B cell (primary cell): ENCODE results near the gene THSD4. TPM values are rescaled to one million over a fixed set of nuclear protein-coding genes. Genes with fewer than 3 reads are reported as not detected.

Experiments used
- ATAC-seq: fragments of 200-7000 bp; cut with Tn5 transposase; one replicate; pipeline ENCODE4 v1.10.0; 2021; ENCODE audit warnings: low read depth, mild to moderate bottlenecking, moderate number of reproducible peaks, moderate library complexity
- CTCF ChIA-PET: fragments of 350-600 bp; sonication (Branson Sonifier 250); formaldehyde crosslinking; loops from one replicate; lab custom pipeline; 2021; ENCODE audit warnings: antibody characterized with exemption, inconsistent platforms; lab: Charles Lee
- POLR2A ChIA-PET: fragments of 350-600 bp; sonication (Branson Sonifier 250); formaldehyde crosslinking; loops from one replicate; lab custom pipeline; 2021; ENCODE audit warnings: antibody characterized with exemption; lab: Charles Lee
- DNase-seq: peaks from one replicate; pipeline ENCODE4 v3.0.0; 2013
- H2AFZ ChIP-seq: 2 replicates; pipeline ENCODE4 v1.6.1; 2012; ENCODE audit warnings: mild to moderate bottlenecking, low read depth, low read length; ENCODE audit not compliant: insufficient read depth, poor library complexity, severe bottlenecking
- H3K27ac ChIP-seq, 2 donors: 1 replicate in 1 of 2; 2 replicates in 1 of 2; pipeline ENCODE4 v1.5.1; 2012 to 2013; ENCODE audit warnings: low read length in 2 of 2, mild to moderate bottlenecking in 2 of 2, moderate library complexity in 1 of 2
- H3K27me3 ChIP-seq, 4 experiments: fragments of 200-600 bp in 1 of 4; sonication (generic) in 1 of 4; replicated peaks in 1 of 4; 1 replicate in 2 of 4; 2 replicates in 2 of 4; pipeline versions ENCODE4 v1.6.1 to v1.7.0; 2013 to 2016; ENCODE audit warnings: low read length in 3 of 4, mild to moderate bottlenecking in 2 of 4, mixed read lengths in 1 of 4, moderate library complexity in 1 of 4; ENCODE audit not compliant: insufficient read depth in 4 of 4, control insufficient read depth in 3 of 4; ENCODE audit errors: control extremely low read depth in 1 of 4
- H3K36me3 ChIP-seq, 2 experiments: replicated peaks in 1 of 2; 1 replicate in 1 of 2; 2 replicates in 1 of 2; pipeline versions ENCODE4 v1.6.1 to v1.7.1; 2013; ENCODE audit warnings: low read length in 1 of 2; ENCODE audit not compliant: insufficient read depth in 2 of 2, control insufficient read depth in 1 of 2; ENCODE audit errors: control extremely low read depth in 1 of 2, extremely low read depth in 1 of 2
- H3K4me1 ChIP-seq, 2 donors: fragments of 200-600 bp in 1 of 2; sonication (generic) in 1 of 2; 1 replicate in 1 of 2; 2 replicates in 1 of 2; pipeline versions ENCODE4 v1.5.1 to v1.6.1; 2013 to 2017; ENCODE audit warnings: low read length in 2 of 2; ENCODE audit not compliant: control insufficient read depth in 2 of 2, insufficient read depth in 2 of 2
- H3K4me2 ChIP-seq: replicated peaks from 2 replicates; pipeline ENCODE3; 2012; ENCODE audit warnings: mild to moderate bottlenecking, low read depth, low read length; ENCODE audit not compliant: poor library complexity, severe bottlenecking
- H3K4me3 ChIP-seq, 5 experiments: fragments of 200-600 bp in 1 of 5; sonication (generic) in 1 of 5; 1 replicate in 3 of 5; 2 replicates in 2 of 5; pipeline versions ENCODE4 v1.5.1 to v1.7.0; 2011 to 2016; ENCODE audit warnings: low read length in 4 of 5, mild to moderate bottlenecking in 4 of 5, low read depth in 2 of 5, control low read depth in 1 of 5, moderate library complexity in 1 of 5; ENCODE audit not compliant: insufficient read depth in 1 of 5; ENCODE audit errors: control extremely low read depth in 1 of 5, extremely low read depth in 1 of 5
- H3K79me2 ChIP-seq: fragments of 200-600 bp; sonication (generic); one replicate; pipeline ENCODE4 v1.6.0; 2016; ENCODE audit warnings: low read length; ENCODE audit not compliant: control insufficient read depth, insufficient read depth
- H3K9ac ChIP-seq: fragments of 200-600 bp; sonication (generic); 2 replicates; pipeline ENCODE4 v1.6.1; 2017; ENCODE audit warnings: mild to moderate bottlenecking, low read length, moderate library complexity
- H3K9me3 ChIP-seq, 3 donors: one replicate each; pipeline versions ENCODE4 v1.6.1 to v1.7.1; 2013; ENCODE audit warnings: low read length in 2 of 3; ENCODE audit not compliant: control insufficient read depth in 2 of 3, insufficient read depth in 1 of 3; ENCODE audit errors: control extremely low read depth in 1 of 3
- H4K20me1 ChIP-seq: 2 replicates; pipeline ENCODE4 v1.6.0; 2012; ENCODE audit warnings: mild to moderate bottlenecking, low read length; ENCODE audit not compliant: insufficient read depth, control insufficient read depth, poor library complexity, severe bottlenecking
- H3K27ac Mint-ChIP-seq: one replicate; pipeline ENCODE4 v1.8.0; 2021; ENCODE audit warnings: mixed read lengths
- H3K27me3 Mint-ChIP-seq: one replicate; pipeline ENCODE4 v1.8.0; 2021; ENCODE audit warnings: mixed read lengths
- H3K4me1 Mint-ChIP-seq: one replicate; pipeline ENCODE4 v1.8.0; 2021; ENCODE audit warnings: mixed read lengths
- H3K4me3 Mint-ChIP-seq: one replicate; pipeline ENCODE4 v1.8.0; 2021; ENCODE audit warnings: mixed read lengths
- H3K9me3 Mint-ChIP-seq: one replicate; pipeline ENCODE4 v1.8.0; 2022; ENCODE audit warnings: mixed read lengths; ENCODE audit not compliant: insufficient read depth
- EZH2 ChIP-seq: IDR thresholded peaks from 2 replicates; pipeline ENCODE4 v1.6.1; 2012; ENCODE audit warnings: borderline replicate concordance, low read depth, mild to moderate bottlenecking, moderate library complexity, low read length; ENCODE audit not compliant: insufficient read depth, poor library complexity, severe bottlenecking
- WGBS: methylation state at CpG from one replicate; pipeline ENCODE4 v1.1.5; 2013; ENCODE audit warnings: missing lambda C conversion rate; ENCODE audit not compliant: insufficient coverage; 5-methylcytosine and 5-hydroxymethylcytosine counted together
- intact Hi-C: fragments of 100-400 bp; cut with micrococcal nuclease; formaldehyde crosslinking; loops from one replicate; pipeline ENCODE4 v1.10.0; 2022
- polyA plus RNA-seq: library from polyadenylated mRNA; depleted of rRNA; stranded (reverse); fragments of >200 nt; gene quantifications from 2 replicates; pipeline ENCODE4 v1.2.3, GENCODE V29; 2012
- total RNA-seq, 2 donors: library from RNA; stranded (reverse); fragments of 120-200 nt in 1 of 2; gene quantifications; 1 replicate in 1 of 2; 2 replicates in 1 of 2; pipeline versions ENCODE4 v1.2.3 to v1.2.4, GENCODE V29; 2013 to 2022
- TF ChIP-seq, protein P1 (sequence below): fragments of 200-600 bp; IDR thresholded peaks from one replicate; pipeline ENCODE4 v1.8.0; 2022; ENCODE audit warnings: antibody characterized with exemption, mild to moderate bottlenecking

THSD4 gene
- total and polyA plus RNA-seq, 2 donors (not counting 1 experiment from before 2014, with no cell fraction given): not detected

DNA sequence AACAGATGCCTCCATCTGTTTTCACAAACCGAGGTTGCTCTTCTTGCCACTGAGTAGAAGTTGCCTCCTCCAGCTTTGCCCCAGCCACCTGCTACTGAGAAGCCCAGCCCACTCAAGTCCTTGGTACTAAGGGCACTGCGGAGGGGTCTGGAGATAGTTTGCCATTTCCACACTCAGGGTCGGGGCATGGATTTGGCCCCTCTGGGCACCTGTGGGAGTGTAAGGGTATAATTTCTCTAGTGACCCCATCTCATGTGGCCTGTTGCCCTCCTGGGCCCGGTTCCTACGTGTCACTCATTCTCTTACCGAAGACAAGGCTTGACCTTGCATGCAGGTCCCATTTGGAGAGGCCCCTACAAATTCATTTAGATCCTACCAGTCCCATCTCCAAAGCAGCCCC lies 79.0 kb downstream of the THSD4 start:
- intact Hi-C loops: no loop called here
- H3K79me2 ChIP-seq: no peaks in the 10 kb centered on the region
- no peaks in the 10 kb centered on the region for H3K27me3 ChIP-seq
- DNase-seq: no peak
- peaks cover 0 to 4% (median 0%) of the 10 kb centered on the region in 3 donors for H3K9me3 ChIP-seq
- Mint-ChIP-seq H3K27ac (no peak overlapping the region), H3K4me1 (no peaks in the 10 kb centered on the region), H3K9me3 (no peaks in the 10 kb centered on the region), H3K4me3 (no peak overlapping the region), H3K27me3 (peaks cover 18% of the 10 kb centered on the region)
- no peak for ATAC-seq
- no peak overlapping the region for H3K27ac ChIP-seq
- TF ChIP-seq, protein P1, sequence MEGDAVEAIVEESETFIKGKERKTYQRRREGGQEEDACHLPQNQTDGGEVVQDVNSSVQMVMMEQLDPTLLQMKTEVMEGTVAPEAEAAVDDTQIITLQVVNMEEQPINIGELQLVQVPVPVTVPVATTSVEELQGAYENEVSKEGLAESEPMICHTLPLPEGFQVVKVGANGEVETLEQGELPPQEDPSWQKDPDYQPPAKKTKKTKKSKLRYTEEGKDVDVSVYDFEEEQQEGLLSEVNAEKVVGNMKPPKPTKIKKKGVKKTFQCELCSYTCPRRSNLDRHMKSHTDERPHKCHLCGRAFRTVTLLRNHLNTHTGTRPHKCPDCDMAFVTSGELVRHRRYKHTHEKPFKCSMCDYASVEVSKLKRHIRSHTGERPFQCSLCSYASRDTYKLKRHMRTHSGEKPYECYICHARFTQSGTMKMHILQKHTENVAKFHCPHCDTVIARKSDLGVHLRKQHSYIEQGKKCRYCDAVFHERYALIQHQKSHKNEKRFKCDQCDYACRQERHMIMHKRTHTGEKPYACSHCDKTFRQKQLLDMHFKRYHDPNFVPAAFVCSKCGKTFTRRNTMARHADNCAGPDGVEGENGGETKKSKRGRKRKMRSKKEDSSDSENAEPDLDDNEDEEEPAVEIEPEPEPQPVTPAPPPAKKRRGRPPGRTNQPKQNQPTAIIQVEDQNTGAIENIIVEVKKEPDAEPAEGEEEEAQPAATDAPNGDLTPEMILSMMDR: no peak
- no peaks in the 10 kb centered on the region for H4K20me1 ChIP-seq
- ChIA-PET POLR2A (no interaction called here), CTCF (no interaction called here)
- no peak overlapping the region for H3K9ac ChIP-seq
- no peak overlapping the region for H3K4me3 ChIP-seq
- no peak overlapping the region for H2AFZ ChIP-seq
- H3K36me3 ChIP-seq: no peaks in the 10 kb centered on the region
- no peak overlapping the region for H3K4me2 ChIP-seq
- 52% methylated on average over 3 of the region's 6 CpGs for WGBS
- no peaks in the 10 kb centered on the region for H3K4me1 ChIP-seq

DNA sequence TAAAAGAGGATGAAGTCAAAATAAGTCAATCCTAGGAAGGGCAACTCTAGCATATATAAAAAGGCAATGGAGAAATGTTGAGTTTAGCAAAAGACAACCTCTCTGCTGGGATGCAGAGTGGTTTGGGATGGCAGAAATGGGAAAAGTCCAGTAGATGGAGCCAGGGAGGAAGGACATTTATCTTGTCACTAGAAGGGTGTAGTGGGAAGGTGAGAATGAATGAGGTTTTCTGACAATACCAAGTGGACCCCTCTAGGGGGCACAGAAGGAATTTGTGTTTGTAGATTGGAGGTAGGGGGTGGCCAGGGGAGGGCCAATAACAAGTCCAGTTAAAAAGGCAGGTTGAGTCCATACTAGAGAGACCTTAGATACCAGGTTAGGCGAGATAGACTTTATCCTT lies 80.0 kb downstream of the THSD4 start:
- H4K20me1 ChIP-seq: no peaks in the 10 kb centered on the region
- POLR2A ChIA-PET: no interaction called here
- 70% methylated on average over 1 of the region's 1 CpG for WGBS
- H3K79me2 ChIP-seq: no peaks in the 10 kb centered on the region
- no peak overlapping the region for H3K9ac ChIP-seq
- no peak overlapping the region for H3K4me3 ChIP-seq
- Mint-ChIP-seq H3K9me3 (no peaks in the 10 kb centered on the region), H3K4me1 (no peaks in the 10 kb centered on the region), H3K27ac (no peak overlapping the region), H3K27me3 (peaks cover 18% of the 10 kb centered on the region), H3K4me3 (no peak overlapping the region)
- no peaks in the 10 kb centered on the region for H3K27me3 ChIP-seq
- H2AFZ ChIP-seq: no peak overlapping the region
- peaks cover 0 to 10% (median 0%) of the 10 kb centered on the region in 3 donors for H3K9me3 ChIP-seq
- CTCF ChIA-PET: no interaction called here
- no peak for ATAC-seq
- no peaks in the 10 kb centered on the region for H3K36me3 ChIP-seq
- intact Hi-C loops: no loop called here
- DNase-seq: no peak
- H3K4me2 ChIP-seq: no peak overlapping the region
- no peak for TF ChIP-seq EZH2
- TF ChIP-seq, protein P1: no peak
- no peaks in the 10 kb centered on the region for H3K4me1 ChIP-seq
- no peak overlapping the region for H3K27ac ChIP-seq
